ENCODE measurements around the gene SLC25A3. TPM values are rescaled to one million over a fixed set of nuclear protein-coding genes. Genes with fewer than 3 reads are reported as not detected.
"Not testable (repeated sequence)": the region's sequence is repeated elsewhere in the genome, so short reads cannot be mapped to it uniquely, and the experiment has no call there.

SLC25A3 gene
- total RNA-seq, 2 donors from 2014 or later: 680 to 698 TPM

- no peaks in the 10 kb centered on the region for H3K27me3 ChIP-seq
- peak; percentile 45 for DNase-seq
- TF ChIP-seq CTCF (IDR thresholded peaks at IDR 0.05): no peak
- H3K4me1 ChIP-seq: no peaks in the 10 kb centered on the region
- peak overlapping the region; percentile 79 for H3K4me3 ChIP-seq
- H3K36me3 ChIP-seq: no peaks in the 10 kb centered on the region
- H3K9ac ChIP-seq (ENCODE audit: low read depth in 2 of 2, low read length in 2 of 2): peak overlapping the region; percentile 98 to 100
- H3K27ac ChIP-seq: peak overlapping the region; percentile 92
- H3K9me3 ChIP-seq: no peaks in the 10 kb centered on the region
- intact Hi-C loops (cut with DNase I): no loop called here
Measured at GRCh38 chr12:98594050-98594835, 757 bp downstream of the SLC25A3 start.

- H3K27ac ChIP-seq: no peak overlapping the region
- H3K36me3 ChIP-seq: no peaks in the 10 kb centered on the region
- TF ChIP-seq CTCF (IDR thresholded peaks at IDR 0.05): no peak
- no peaks in the 10 kb centered on the region for H3K4me1 ChIP-seq
- no peaks in the 10 kb centered on the region for H3K27me3 ChIP-seq
- intact Hi-C loops (cut with DNase I): no loop called here
- no peak for DNase-seq
- H3K9me3 ChIP-seq: no peaks in the 10 kb centered on the region
- peak overlapping the region; percentile 79 for H3K4me3 ChIP-seq
- peak overlapping the region in 1 of 2 donors; percentile 68 for H3K9ac ChIP-seq (ENCODE audit: low read depth in 2 of 2, low read length in 2 of 2)
Measured at GRCh38 chr12:98595243-98595988, 1.9 kb downstream of the SLC25A3 start.

- H3K27me3 ChIP-seq; H3K4me3 ChIP-seq; H3K36me3 ChIP-seq; H3K27ac ChIP-seq; H3K9ac ChIP-seq (ENCODE audit: low read depth in 2 of 2, low read length in 2 of 2); H3K9me3 ChIP-seq; H3K4me1 ChIP-seq; DNase-seq; intact Hi-C loops (cut with DNase I): not testable (repeated sequence)
Measured at GRCh38 chr12:98597313-98597712, 3.8 kb downstream of the SLC25A3 start.

- Histone ChIP-seq H3K36me3 (no peaks in the 10 kb centered on the region), H3K4me3 (no peak overlapping the region), H3K9me3 (no peaks in the 10 kb centered on the region), H3K9ac (ENCODE audit: low read depth in 2 of 2, low read length in 2 of 2) (no peak overlapping the region), H3K27ac (no peak overlapping the region), H3K4me1 (no peaks in the 10 kb centered on the region), H3K27me3 (no peaks in the 10 kb centered on the region)
- no peak for TF ChIP-seq CTCF (IDR thresholded peaks at IDR 0.05)
- no peak for DNase-seq
- intact Hi-C loops (cut with DNase I): no loop called here
Measured at GRCh38 chr12:98601924-98602323, 8.4 kb downstream of the SLC25A3 start.

GRCh38 chr12:98606359-98606988, 13.0 kb downstream of the SLC25A3 start:
- TF ChIP-seq CTCF (IDR thresholded peaks at IDR 0.05): no peak
- Histone ChIP-seq H3K27ac (no peak overlapping the region), H3K27me3 (no peaks in the 10 kb centered on the region), H3K36me3 (no peaks in the 10 kb centered on the region), H3K9me3 (no peaks in the 10 kb centered on the region), H3K4me3 (no peak overlapping the region), H3K9ac (ENCODE audit: low read depth in 2 of 2, low read length in 2 of 2) (no peak overlapping the region), H3K4me1 (no peaks in the 10 kb centered on the region)
- intact Hi-C loops (cut with DNase I): no loop called here
- DNase-seq: no peak

Data from colonic mucosa (tissue), 4 donors.